SK-MEL-5 (cell line): ENCODE results near the gene MMP23B. TPM values are rescaled to one million over a fixed set of nuclear protein-coding genes. Genes with fewer than 3 reads are reported as not detected.

Source experiments
- DNase-seq: peaks from one replicate; pipeline ENCODE4 v3.0.0-alpha.2; 2016; ENCODE audit warnings: low read depth, low spot score
- in situ Hi-C: cut with HindIII; loops from 2 replicates; pipeline ENCODE4 v1.10.0; 2016; ENCODE audit warnings: low sequenced_read_pairs, high pct_unique_total_duplicates, low pct_unique_long_range_greater_than_20kb
- total RNA-seq: library from RNA; depleted of rRNA; stranded (reverse); fragments of >200 nt; shearing (Covaris generic); gene quantifications from 2 replicates; pipeline ENCODE4 v1.2.3, GENCODE V29; 2014

The MMP23B gene
- total RNA-seq, 1 experiment from 2014 or later, result not detected

GRCh38 chr1:1600861-1601563 lies 31.0 kb upstream of the MMP23B start:
- DNase-seq, result no peak
- in situ Hi-C loops, result no loop called here

- in situ Hi-C loops, result no loop called here
- no peak for DNase-seq
Observed at GRCh38 chr1:1601564-1602303, 30.2 kb upstream of the MMP23B start.

- in situ Hi-C loops, result no loop called here
- DNase-seq, result no peak
Observed at GRCh38 chr1:1602304-1602967, 29.5 kb upstream of the MMP23B start.

- in situ Hi-C loops, result no loop called here
- DNase-seq, result no peak
Observed at GRCh38 chr1:1602968-1603506, 28.9 kb upstream of the MMP23B start.

- in situ Hi-C loops, result no loop called here
- no peak for DNase-seq
Observed at GRCh38 chr1:1603671-1604373, 28.2 kb upstream of the MMP23B start.

GRCh38 chr1:1604374-1605033 lies 27.5 kb upstream of the MMP23B start:
- no peak for DNase-seq
- in situ Hi-C loops, result no loop called here

GRCh38 chr1:1605034-1605591 lies 26.9 kb upstream of the MMP23B start:
- in situ Hi-C loops, result no loop called here

GRCh38 chr1:1605724-1606123 lies 26.2 kb upstream of the MMP23B start:
- no peak for DNase-seq
- in situ Hi-C loops, result no loop called here

More at GRCh38 chr1:1605034-1605591, 26.9 kb upstream of the MMP23B start:
- no peak for DNase-seq

GRCh38 chr1:1606232-1606631 lies 25.7 kb upstream of the MMP23B start:
- in situ Hi-C loops, result no loop called here
- no peak for DNase-seq

- in situ Hi-C loops, result no loop called here
- peak; percentile 35 for DNase-seq
Observed at GRCh38 chr1:1609822-1610485, 22.0 kb upstream of the MMP23B start.

GRCh38 chr1:1610796-1611195 lies 21.2 kb upstream of the MMP23B start:
- in situ Hi-C loops, result no loop called here
- DNase-seq, result no peak

GRCh38 chr1:1612104-1612400 lies 19.9 kb upstream of the MMP23B start:
- DNase-seq, result no peak
- in situ Hi-C loops, result no loop called here

- no peak for DNase-seq
- in situ Hi-C loops, result no loop called here
Observed at GRCh38 chr1:1613509-1614082, 18.4 kb upstream of the MMP23B start.

GRCh38 chr1:1614204-1614953 lies 17.6 kb upstream of the MMP23B start:
- DNase-seq, result peak; percentile 48
- in situ Hi-C loops, result no loop called here

GRCh38 chr1:1614954-1615255 lies 17.1 kb upstream of the MMP23B start:
- in situ Hi-C loops, result no loop called here
- no peak for DNase-seq
